Measurements from ENCODE around the gene SSTR4. TPM values are rescaled to one million over a fixed set of nuclear protein-coding genes. Genes with fewer than 3 reads are reported as not detected.
A peak's percentile ranks its signal among the peaks of the same experiment; 100 is the strongest.

Gene SSTR4
- total RNA-seq, 6 donors from 2014 or later = 0.30 TPM; not detected in 5

DNA sequence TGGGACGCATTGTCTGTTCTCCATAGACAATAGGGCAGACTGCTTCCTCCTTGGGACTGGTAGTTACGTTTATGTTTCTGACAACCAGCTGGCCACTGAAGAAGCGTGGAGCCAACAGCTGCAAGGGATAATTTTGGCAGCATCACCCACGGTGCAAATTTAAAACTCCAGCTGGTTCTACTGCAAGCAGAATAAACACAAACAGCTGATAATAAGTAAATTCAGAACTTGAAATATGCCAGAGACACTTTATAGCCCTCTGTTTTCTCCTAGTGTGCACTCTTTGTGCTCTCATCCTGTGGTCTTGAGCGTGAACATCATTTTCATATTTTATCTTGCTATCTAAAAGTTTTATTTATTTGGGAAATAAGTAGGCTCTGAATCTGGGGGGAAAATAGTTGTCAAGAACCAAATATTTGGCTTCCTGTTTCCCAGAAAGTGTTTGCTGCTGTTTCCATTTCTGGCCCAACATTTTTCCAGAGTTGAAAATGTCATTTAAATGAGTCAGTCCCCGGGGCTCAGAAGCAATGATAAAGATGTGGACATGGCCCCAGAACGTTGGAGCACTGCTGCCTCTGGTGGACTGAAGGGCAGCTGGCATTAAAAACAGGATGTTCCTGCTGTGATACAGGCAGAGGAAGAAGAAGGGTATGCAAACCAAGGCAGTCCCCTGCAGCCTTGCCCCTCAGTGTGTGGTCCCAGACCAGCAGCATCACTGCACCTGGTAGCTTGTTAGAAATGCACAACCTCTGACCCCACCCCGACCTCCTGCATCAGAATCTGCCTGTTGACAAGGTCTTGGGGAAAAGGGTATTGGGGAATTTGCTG is 26.8 kb downstream of the SSTR4 start:
- Histone ChIP-seq H3K4me3 (no peak overlapping the region), H3K27ac (peak overlapping the region; percentile 10 to 61 (median 13)), H3K4me1 (peaks cover 23 to 34% (median 32%) of the 10 kb centered on the region in 4 donors), H3K27me3 (no peaks in the 10 kb centered on the region), H3K9me3 (no peaks in the 10 kb centered on the region), H3K36me3 (no peaks in the 10 kb centered on the region)
- 38 to 39% methylated on average over 7 to 8 of the region's 8 CpGs for WGBS, 2 donors
- ATAC-seq (ENCODE audit: low FRiP score in 2 of 2) (peak; percentile 68 to 83), DNase-seq (peak in 1 of 2 donors; percentile 34)
- TF ChIP-seq POLR2A (IDR thresholded peaks at IDR 0.05) = no peak
- no peak for TF ChIP-seq EP300 (IDR thresholded peaks at IDR 0.05)
- TF ChIP-seq, protein P1, sequence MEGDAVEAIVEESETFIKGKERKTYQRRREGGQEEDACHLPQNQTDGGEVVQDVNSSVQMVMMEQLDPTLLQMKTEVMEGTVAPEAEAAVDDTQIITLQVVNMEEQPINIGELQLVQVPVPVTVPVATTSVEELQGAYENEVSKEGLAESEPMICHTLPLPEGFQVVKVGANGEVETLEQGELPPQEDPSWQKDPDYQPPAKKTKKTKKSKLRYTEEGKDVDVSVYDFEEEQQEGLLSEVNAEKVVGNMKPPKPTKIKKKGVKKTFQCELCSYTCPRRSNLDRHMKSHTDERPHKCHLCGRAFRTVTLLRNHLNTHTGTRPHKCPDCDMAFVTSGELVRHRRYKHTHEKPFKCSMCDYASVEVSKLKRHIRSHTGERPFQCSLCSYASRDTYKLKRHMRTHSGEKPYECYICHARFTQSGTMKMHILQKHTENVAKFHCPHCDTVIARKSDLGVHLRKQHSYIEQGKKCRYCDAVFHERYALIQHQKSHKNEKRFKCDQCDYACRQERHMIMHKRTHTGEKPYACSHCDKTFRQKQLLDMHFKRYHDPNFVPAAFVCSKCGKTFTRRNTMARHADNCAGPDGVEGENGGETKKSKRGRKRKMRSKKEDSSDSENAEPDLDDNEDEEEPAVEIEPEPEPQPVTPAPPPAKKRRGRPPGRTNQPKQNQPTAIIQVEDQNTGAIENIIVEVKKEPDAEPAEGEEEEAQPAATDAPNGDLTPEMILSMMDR (IDR thresholded peaks at IDR 0.05) = peak; percentile 30 to 64 (median 38)
- peak in 1 of 2 donors; percentile 44 for TF ChIP-seq POLR2AphosphoS5 (IDR thresholded peaks at IDR 0.05)

DNA sequence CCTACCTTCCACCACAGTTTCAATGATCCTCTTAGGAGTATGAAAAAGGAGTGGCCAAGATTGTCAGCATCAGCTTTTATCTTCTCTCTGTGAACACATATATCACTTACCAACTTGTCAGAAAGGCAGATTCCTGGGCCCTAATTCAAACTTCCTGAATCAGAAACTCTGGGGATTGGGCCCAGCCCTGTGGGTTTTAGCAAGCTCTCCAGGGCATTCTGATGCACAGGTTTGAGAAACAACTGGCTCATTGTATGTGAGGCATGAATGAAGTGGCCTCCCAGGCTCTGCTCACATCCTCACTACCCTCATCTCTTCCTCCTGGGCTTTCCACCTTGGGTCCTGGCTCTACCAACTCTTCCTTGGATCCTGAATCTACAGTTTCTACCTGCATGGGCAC is 27.5 kb downstream of the SSTR4 start:
- ATAC-seq (ENCODE audit: low FRiP score in 2 of 2) = no peak
- Histone ChIP-seq H3K9me3 (no peaks in the 10 kb centered on the region), H3K36me3 (no peaks in the 10 kb centered on the region), H3K4me3 (no peak overlapping the region), H3K27me3 (no peaks in the 10 kb centered on the region), H3K27ac (peak overlapping the region in 1 of 4 donors; percentile 45), H3K4me1 (peaks cover 23 to 34% (median 32%) of the 10 kb centered on the region in 4 donors)
- TF ChIP-seq, protein P1 (IDR thresholded peaks at IDR 0.05) = no peak
- no peak for TF ChIP-seq EP300 (IDR thresholded peaks at IDR 0.05)
- TF ChIP-seq POLR2AphosphoS5 (IDR thresholded peaks at IDR 0.05) = no peak
- TF ChIP-seq POLR2A (IDR thresholded peaks at IDR 0.05) = no peak
- DNase-seq = no peak

DNA sequence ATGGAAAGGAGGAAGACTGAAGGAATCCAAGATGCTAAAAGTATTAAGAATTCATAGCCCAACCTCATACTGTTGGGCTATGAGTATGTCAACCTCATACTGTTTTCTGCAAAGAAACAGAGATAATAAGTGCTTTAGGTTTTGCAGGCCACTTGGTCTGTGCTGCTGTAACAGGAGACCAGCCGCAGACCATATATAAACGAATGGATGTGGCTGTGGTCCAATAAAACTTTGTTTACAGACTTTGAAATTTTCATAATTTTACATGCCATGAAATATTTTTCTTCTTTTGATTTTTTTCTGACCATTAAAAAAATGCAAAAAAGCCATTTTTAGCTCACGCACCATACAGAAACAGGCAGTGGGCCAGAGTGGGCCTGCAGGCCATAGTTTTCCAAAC is 28.1 kb downstream of the SSTR4 start:
- Histone ChIP-seq H3K9me3 (no peaks in the 10 kb centered on the region), H3K27ac (no peak overlapping the region)

DNA sequence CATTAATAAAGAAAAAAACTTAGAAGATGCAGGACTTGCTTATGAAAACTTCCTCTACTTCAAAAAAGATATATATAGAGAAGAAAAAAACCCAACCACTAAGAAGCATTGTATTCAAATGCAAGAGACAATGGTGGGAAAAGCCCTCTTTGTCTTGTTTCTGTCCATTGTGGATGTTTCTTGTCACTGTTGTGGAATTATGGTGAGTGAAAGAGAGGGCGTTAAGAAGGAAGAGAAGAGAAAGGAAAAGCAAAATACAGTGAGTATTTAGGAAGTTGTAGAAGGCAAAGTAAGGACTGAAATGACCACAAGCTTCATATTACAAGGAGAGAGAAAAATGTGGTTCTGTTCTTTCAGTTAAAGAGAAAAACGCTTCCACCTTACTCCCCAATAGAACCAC is 28.5 kb downstream of the SSTR4 start:
- Histone ChIP-seq H3K36me3 (no peaks in the 10 kb centered on the region), H3K27me3 (no peaks in the 10 kb centered on the region), H3K4me1 (peaks cover 23 to 34% (median 32%) of the 10 kb centered on the region in 4 donors), H3K4me3 (no peak overlapping the region), H3K27ac (no peak overlapping the region), H3K9me3 (no peaks in the 10 kb centered on the region)
- ATAC-seq (ENCODE audit: low FRiP score in 2 of 2) (no peak), DNase-seq (no peak)
- 58 to 61% methylated on average over 2 of the region's 2 CpGs for WGBS, 2 donors
- TF ChIP-seq POLR2A (IDR thresholded peaks at IDR 0.05) (no peak), POLR2AphosphoS5 (IDR thresholded peaks at IDR 0.05) (no peak), EP300 (IDR thresholded peaks at IDR 0.05) (no peak)
- TF ChIP-seq, protein P1 (IDR thresholded peaks at IDR 0.05) = no peak

More for the DNA sequence above, 28.1 kb downstream of the SSTR4 start:
- Histone ChIP-seq H3K27me3 (no peaks in the 10 kb centered on the region), H3K4me3 (no peak overlapping the region), H3K36me3 (no peaks in the 10 kb centered on the region), H3K4me1 (peaks cover 23 to 34% (median 32%) of the 10 kb centered on the region in 4 donors)
- ATAC-seq (ENCODE audit: low FRiP score in 2 of 2) = no peak
- TF ChIP-seq, protein P1 (IDR thresholded peaks at IDR 0.05) = no peak
- TF ChIP-seq EP300 (IDR thresholded peaks at IDR 0.05) (no peak), POLR2AphosphoS5 (IDR thresholded peaks at IDR 0.05) (no peak), POLR2A (IDR thresholded peaks at IDR 0.05) (no peak)
- no peak for DNase-seq
- 75 to 79% methylated on average over 3 of the region's 3 CpGs for WGBS, 2 donors

Measured in upper lobe of left lung (tissue), 6 donors.